ENCODE results near the gene GALNT10.

- TF ChIP-seq ZFX (IDR thresholded peaks at IDR 0.05; ENCODE audit: borderline replicate concordance) (no peak), CTCF (IDR thresholded peaks at IDR 0.05) (no peak)
Measured at GRCh38 chr5:154376481-154376880, 185.9 kb downstream of the GALNT10 start.
